IPS-20b (cell line): ENCODE results near the gene MPLKIP.
A peak's percentile ranks its signal among the peaks of the same experiment; 100 is the strongest.
"Not testable (repeated sequence)": the region's sequence is repeated elsewhere in the genome, so short reads cannot be mapped to it uniquely, and the experiment has no call there.

Experiments used
- H3K27ac ChIP-seq: one replicate; pipeline ENCODE4 v1.5.1; 2013; ENCODE audit warnings: low read length
- H3K27me3 ChIP-seq: 2 replicates; pipeline ENCODE4 v1.6.1; 2013; ENCODE audit warnings: mild to moderate bottlenecking, low read length, inconsistent platforms; ENCODE audit not compliant: insufficient read depth
- H3K36me3 ChIP-seq: 2 replicates; pipeline ENCODE4 v1.6.1; 2013; ENCODE audit warnings: low read depth, mild to moderate bottlenecking, inconsistent platforms, low read length, moderate library complexity; ENCODE audit not compliant: insufficient read depth
- H3K4me1 ChIP-seq: 2 replicates; pipeline ENCODE4 v1.6.1; 2013; ENCODE audit warnings: mild to moderate bottlenecking, control low read depth, inconsistent platforms, low read length, moderate library complexity; ENCODE audit not compliant: insufficient read depth
- H3K4me3 ChIP-seq: 2 replicates; pipeline ENCODE4 v1.5.1; 2013; ENCODE audit warnings: mild to moderate bottlenecking, low read length, inconsistent platforms
- H3K9ac ChIP-seq: 2 replicates; pipeline ENCODE4 v1.6.1; 2013; ENCODE audit warnings: low read depth, mild to moderate bottlenecking, inconsistent platforms, low read length, moderate library complexity
- H3K9me3 ChIP-seq: 2 replicates; pipeline ENCODE4 v1.6.1; 2013; ENCODE audit warnings: mild to moderate bottlenecking, low read depth, low read length, inconsistent platforms; ENCODE audit not compliant: insufficient read depth

Gene MPLKIP

DNA sequence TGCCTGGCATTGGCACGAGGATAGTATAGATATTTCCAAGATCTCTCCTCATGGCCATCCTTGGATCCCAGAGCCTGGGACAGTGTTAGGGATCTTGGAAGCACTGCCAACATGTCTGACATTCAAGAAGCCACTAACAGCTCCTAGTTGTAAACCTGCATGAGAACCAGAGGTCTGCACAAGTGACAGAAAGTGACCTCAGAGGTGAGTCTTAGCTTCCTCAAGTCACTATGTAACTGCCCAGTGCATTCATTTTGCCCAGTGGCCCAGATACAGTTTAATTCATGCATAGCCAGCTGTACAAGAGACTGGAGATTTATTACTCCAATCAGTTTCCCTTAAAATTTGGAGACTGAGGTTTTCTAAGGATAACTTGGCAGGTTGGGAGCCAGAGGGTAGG, 17.1 kb upstream of the MPLKIP start:
- Histone ChIP-seq H3K27me3 (no peaks in the 10 kb centered on the region), H3K27ac (no peak overlapping the region), H3K9ac (no peak overlapping the region), H3K9me3 (peaks cover 10% of the 10 kb centered on the region; the same call in 1 of the 2 replicates), H3K36me3 (no peaks in the 10 kb centered on the region), H3K4me3 (no peak overlapping the region), H3K4me1 (peaks cover 6% of the 10 kb centered on the region)

DNA sequence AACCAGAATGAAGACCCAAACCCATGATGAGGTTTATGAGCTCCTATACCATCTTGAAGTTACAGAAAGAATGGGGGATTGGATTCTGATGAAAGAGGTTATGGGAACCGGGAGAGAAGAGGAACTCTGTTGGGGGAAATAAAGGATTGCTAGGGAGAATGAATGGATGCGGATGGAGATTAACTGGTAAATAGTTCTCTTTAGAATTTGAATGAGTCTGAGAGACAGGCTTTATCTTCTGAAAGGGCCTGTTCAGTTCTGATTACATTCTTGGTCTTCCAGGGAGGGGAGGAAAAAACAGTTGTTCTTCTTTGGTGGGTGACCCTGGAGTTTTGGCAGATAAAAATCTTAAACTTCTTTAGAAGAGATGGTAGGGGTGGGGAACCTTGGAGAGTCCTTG, 14.2 kb upstream of the MPLKIP start:
- H3K36me3 ChIP-seq = no peaks in the 10 kb centered on the region
- H3K27me3 ChIP-seq = no peaks in the 10 kb centered on the region
- peaks cover 6% of the 10 kb centered on the region for H3K4me1 ChIP-seq
- no peak overlapping the region for H3K27ac ChIP-seq
- H3K4me3 ChIP-seq = peak overlapping the region; percentile 42; the same call in 1 of the 2 replicates
- H3K9me3 ChIP-seq = peaks cover 14% of the 10 kb centered on the region; the same call in 1 of the 2 replicates
- H3K9ac ChIP-seq = no peak overlapping the region

DNA sequence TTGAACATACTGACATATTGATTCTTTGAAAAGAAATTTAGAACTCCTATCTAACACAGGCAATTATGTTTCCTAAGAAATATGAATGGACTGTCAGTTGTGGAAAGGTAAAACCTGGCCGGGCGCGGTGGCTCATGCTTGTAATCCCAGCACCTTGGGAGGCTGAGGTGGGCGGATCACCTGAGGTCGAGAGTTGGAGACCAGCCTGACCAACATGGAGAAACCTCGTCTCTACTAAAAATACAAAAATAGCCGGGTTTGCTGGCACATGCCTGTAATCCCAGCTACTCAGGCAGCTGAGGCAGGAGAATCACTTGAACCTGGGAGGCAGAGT, 13.8 kb upstream of the MPLKIP start:
- not testable (repeated sequence) for H3K36me3 ChIP-seq, H3K27ac ChIP-seq, H3K9ac ChIP-seq, H3K4me3 ChIP-seq, H3K27me3 ChIP-seq, H3K4me1 ChIP-seq
- H3K9me3 ChIP-seq = peaks cover 14% of the 10 kb centered on the region; the same call in 1 of the 2 replicates

DNA sequence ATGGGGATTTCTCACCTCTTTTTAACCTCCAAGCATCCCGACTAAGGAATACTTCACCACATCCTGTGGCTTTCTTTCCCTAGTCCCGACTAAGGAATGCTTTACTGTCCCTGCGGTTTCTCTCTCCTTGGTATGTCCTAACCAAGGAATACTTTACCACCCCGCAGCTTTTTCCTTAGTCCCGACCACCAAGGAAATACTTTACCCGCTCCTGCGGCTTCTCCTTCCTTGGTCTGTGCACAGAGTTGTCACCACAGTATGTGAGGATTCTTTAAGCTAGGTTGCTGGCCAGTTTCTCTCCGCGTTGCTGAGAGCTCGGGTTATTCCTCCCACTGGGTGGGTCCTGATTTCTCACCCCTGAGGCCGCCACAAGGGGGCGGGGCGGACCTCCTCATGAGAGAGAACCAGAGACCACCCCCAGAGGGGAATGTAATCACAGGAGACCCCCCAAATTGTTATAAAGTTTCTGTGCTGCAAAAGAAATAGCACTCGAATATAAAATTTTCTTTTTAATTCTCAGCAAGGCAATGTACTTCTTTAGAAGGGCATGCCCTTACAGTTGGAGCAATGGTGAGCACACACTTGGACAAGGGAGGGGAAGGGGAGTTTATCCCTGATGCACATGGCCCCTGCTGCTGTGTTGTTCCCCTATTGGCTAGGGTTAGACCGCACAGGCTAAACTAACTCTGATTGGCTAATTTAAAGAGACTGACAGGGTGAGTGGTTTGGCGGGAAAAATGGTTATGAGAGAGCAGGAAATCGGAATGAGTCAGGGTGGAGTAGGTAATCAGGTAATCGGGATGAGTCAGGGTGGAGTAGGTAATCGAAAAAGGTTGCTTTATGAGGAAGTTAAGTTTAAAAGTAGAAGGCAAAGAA, 13.2 kb upstream of the MPLKIP start:
- no peaks in the 10 kb centered on the region for H3K36me3 ChIP-seq
- peaks cover 14% of the 10 kb centered on the region; the same call in 1 of the 2 replicates for H3K9me3 ChIP-seq
- peaks cover 6% of the 10 kb centered on the region for H3K4me1 ChIP-seq
- H3K4me3 ChIP-seq = no peak overlapping the region
- no peaks in the 10 kb centered on the region for H3K27me3 ChIP-seq
- H3K9ac ChIP-seq = no peak overlapping the region
- H3K27ac ChIP-seq = no peak overlapping the region

DNA sequence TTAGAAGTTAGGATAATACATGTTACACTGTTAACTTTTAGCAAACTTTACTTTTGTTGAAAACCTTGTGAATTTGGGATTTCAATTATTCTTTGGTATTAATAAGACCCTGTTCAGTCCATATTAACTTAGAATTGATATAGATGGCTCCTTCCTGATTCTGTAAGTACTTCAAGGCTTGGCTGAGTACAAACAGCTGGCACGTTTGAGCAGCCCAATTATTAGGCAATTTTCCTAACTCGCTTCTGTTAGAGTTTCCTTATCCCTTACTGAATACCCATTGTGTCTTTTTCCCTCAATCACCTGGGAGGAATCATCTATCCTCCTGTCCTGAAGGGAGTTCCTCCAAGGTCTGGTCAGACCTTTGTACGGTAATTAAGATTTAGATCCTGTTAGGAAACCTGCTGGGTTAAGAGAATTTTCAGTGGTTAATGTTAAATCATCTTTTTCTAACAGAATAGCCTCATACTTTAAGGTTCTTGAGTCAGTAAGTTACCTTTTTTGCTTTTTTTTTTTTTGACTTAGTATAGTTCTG, 11.2 kb upstream of the MPLKIP start:
- H3K36me3 ChIP-seq, H3K9ac ChIP-seq, H3K27ac ChIP-seq, H3K27me3 ChIP-seq, H3K4me1 ChIP-seq, H3K4me3 ChIP-seq: not testable (repeated sequence)
- H3K9me3 ChIP-seq = peaks cover 14% of the 10 kb centered on the region; the same call in 1 of the 2 replicates

DNA sequence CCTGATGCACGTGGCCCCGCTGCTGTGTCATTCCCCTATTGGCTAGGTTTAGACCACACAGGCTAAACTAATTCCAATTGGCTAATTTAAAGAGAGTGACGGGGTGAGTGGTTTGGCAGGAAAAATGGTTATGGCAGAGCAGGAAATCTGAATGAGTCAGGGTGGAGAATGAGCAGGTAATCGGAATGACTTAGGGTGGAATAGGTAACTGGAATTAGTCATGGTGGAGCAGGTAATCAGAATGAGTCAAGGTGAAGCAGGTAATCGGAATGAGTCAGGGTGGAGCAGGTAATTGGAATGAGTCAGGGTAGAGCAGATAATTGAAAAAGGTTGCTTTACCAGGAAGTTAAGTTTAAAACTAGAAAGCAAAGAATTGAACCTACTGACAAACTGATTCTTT, 7.5 kb upstream of the MPLKIP start:
- not testable (repeated sequence) for H3K4me3 ChIP-seq, H3K9ac ChIP-seq, H3K27me3 ChIP-seq, H3K36me3 ChIP-seq, H3K9me3 ChIP-seq, H3K27ac ChIP-seq, H3K4me1 ChIP-seq

DNA sequence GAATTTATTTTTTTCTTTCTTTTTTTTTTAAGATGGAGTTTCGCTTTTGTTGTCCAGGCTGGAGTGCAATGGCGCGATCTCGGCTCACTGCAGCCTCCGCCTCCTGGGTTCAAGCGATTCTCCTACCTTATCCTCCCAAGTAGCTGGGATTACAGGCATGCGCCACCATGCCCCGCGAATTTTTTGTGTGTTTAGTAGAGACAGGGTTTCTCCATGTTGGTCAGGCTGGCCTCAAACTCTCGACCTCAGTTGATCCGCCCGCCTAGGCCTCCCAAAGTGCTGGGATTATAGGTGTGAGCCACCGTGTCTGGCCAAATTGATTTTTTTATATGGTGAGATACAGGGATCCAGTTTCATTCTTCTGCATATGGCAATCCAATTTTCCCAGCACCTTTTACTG, 5.5 kb upstream of the MPLKIP start:
- H3K4me3 ChIP-seq, H3K9me3 ChIP-seq, H3K36me3 ChIP-seq, H3K27ac ChIP-seq, H3K4me1 ChIP-seq, H3K9ac ChIP-seq: not testable (repeated sequence)
- H3K27me3 ChIP-seq = peaks cover 18% of the 10 kb centered on the region

DNA sequence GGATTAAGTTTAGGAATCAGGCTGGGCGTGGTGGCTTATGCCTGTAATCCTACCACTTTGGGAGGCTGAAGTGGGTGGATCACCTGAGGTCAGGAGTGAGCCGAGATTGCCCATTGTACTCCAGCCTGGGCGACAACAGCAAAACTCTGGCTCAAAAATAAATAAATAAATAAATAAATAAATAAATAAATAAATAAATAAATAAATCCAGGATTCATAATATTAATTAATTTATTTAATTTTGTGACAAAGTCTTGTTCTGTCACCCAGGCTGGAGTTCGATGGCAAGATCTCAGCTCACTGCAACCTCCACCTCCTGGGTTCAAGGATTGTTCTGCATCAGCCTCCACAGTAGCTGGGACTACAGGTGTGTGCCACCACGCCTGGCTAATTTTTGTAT, 4.6 kb upstream of the MPLKIP start:
- no peaks in the 10 kb centered on the region for H3K4me1 ChIP-seq
- no peaks in the 10 kb centered on the region for H3K36me3 ChIP-seq
- no peaks in the 10 kb centered on the region for H3K9me3 ChIP-seq
- no peak overlapping the region for H3K27ac ChIP-seq
- no peak overlapping the region for H3K9ac ChIP-seq
- H3K27me3 ChIP-seq = peaks cover 18% of the 10 kb centered on the region
- no peak overlapping the region for H3K4me3 ChIP-seq

DNA sequence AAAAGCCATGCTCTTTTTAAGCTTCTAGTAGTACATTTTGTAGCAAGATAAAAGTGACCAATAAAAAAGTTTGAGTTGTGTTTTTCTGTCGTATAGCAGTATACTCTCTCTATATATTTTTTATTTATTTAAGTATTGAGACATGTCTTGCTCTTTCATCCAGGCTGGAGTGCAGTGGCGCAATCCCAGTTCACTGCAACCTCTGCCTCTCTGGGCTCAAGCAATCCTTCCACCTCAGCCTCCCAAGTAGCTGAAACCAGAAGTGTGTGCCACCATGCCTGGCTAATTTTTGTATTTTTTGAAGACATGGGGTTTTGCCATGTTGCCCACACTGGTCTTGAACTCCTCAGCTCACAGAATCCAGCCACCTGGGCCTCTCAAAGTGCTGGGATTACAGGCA, 3.1 kb upstream of the MPLKIP start:
- H3K9ac ChIP-seq = no peak overlapping the region
- peaks cover 18% of the 10 kb centered on the region for H3K27me3 ChIP-seq
- H3K36me3 ChIP-seq = peaks cover under 1% of the 10 kb centered on the region; the same call in 1 of the 2 replicates
- no peak overlapping the region for H3K27ac ChIP-seq
- H3K4me1 ChIP-seq = peaks cover 8% of the 10 kb centered on the region; the same call in 1 of the 2 replicates
- no peaks in the 10 kb centered on the region for H3K9me3 ChIP-seq
- H3K4me3 ChIP-seq = no peak overlapping the region

DNA sequence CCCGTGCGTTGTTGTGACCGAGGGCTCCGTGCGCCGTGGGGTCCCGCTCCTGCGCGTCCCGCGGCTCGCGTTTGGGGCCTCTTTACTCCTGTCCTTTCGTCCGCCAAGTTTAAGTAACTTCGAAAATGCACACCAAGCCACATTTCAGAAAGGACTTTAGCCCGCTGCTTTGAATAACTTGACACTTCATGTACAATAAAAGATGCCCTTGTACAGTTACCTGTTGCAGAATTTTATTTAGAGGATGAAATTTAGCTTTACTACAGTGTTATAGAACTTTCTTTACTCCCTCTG, 842 bp upstream of the MPLKIP start:
- no peaks in the 10 kb centered on the region for H3K9me3 ChIP-seq
- H3K36me3 ChIP-seq = peaks cover 10% of the 10 kb centered on the region; the same call in 1 of the 2 replicates
- H3K4me3 ChIP-seq = peak overlapping the region; percentile 99
- peak overlapping the region; percentile 91 for H3K9ac ChIP-seq
- peaks cover 8% of the 10 kb centered on the region; the same call in 1 of the 2 replicates for H3K4me1 ChIP-seq
- H3K27me3 ChIP-seq = peaks cover 18% of the 10 kb centered on the region
- H3K27ac ChIP-seq = no peak overlapping the region

DNA sequence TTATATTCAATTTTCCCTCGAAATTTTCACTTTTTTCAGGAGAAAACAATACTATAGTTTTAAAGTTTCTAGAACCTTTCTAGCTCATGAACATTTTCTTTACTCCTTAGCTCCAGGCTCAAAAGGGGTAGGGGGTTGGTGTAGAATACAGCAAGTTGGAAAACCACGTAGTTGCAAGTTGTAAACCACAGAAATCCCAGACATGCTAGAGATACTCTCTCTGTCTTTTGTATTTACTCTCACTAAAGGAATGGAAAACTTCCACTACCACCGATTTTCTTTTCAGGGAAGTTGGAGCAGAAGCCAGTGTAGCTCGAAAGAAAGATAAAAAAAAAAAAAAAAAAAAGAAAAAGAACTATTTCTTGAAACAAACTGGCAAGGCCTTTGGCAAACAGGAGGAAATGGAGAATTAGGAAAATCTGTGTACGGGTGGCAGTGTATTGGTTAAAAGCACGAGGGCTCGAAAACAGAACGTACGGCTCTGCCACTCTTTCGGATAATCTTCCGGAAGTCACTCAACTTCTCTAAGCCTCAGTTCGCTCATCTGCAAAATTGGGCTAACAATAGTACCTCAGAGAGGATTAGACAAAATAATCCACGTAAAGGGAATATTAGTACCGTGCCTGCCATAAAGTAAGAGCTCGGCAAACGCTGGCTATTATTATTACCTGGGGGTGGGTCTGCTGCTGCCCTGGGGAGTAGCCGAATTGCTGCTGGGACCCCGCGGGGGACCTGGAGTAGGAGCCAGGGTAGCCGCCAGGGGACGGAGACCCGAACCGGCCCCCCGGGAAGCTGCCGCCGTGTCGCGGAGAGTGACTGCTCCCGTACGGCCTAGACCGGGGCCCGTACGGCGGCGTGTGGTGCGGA, 628 bp downstream of the MPLKIP start:
- H3K27ac ChIP-seq = peak overlapping the region; percentile 59
- peaks cover 18% of the 10 kb centered on the region for H3K27me3 ChIP-seq
- peaks cover 10% of the 10 kb centered on the region; the same call in 1 of the 2 replicates for H3K36me3 ChIP-seq
- peaks cover 8% of the 10 kb centered on the region; the same call in 1 of the 2 replicates for H3K4me1 ChIP-seq
- no peaks in the 10 kb centered on the region for H3K9me3 ChIP-seq
- H3K4me3 ChIP-seq = peak overlapping the region; percentile 99
- H3K9ac ChIP-seq = peak overlapping the region; percentile 91

DNA sequence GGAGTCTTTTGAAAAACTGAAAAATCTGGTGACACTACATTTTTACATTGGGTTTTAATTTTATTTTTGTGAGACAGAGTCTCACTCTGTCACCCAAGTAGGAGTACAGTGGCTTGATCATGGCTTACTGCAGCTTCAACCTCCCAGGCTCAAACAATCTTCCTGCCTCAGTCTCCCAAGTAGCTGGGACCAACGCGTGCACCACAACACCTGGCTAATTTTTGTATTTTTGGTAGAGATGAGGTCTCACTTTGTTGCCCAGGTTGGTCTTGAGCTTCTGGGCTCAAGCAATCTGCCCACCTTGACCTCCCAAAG, 11.5 kb downstream of the MPLKIP start:
- H3K4me1 ChIP-seq = no peaks in the 10 kb centered on the region
- no peak overlapping the region for H3K27ac ChIP-seq
- no peaks in the 10 kb centered on the region for H3K27me3 ChIP-seq
- no peaks in the 10 kb centered on the region for H3K9me3 ChIP-seq
- H3K4me3 ChIP-seq = no peak overlapping the region
- H3K9ac ChIP-seq = no peak overlapping the region
- no peaks in the 10 kb centered on the region for H3K36me3 ChIP-seq
